ENCODE measurements around the gene CUBN. TPM values are rescaled to one million over a fixed set of nuclear protein-coding genes. Genes with fewer than 3 reads are reported as not detected.

The CUBN gene
- total RNA-seq, 1 donor from 2014 or later: 1.3 TPM

- TF ChIP-seq CTCF (IDR thresholded peaks at IDR 0.05): no peak
- H3K27me3 ChIP-seq: no peaks in the 10 kb centered on the region
- intact Hi-C loops (cut with DNase I): no loop called here
- H3K27ac ChIP-seq: no peak overlapping the region
- H3K9me3 ChIP-seq: no peaks in the 10 kb centered on the region
- no peaks in the 10 kb centered on the region for H3K36me3 ChIP-seq
- DNase-seq: no peak
- peaks cover 10% of the 10 kb centered on the region for H3K4me1 ChIP-seq
- ATAC-seq: no peak
- H3K4me3 ChIP-seq: no peak overlapping the region
Measured at GRCh38 chr10:16944986-16945385, 184.6 kb downstream of the CUBN start.

GRCh38 chr10:16944402-16944801 is 185.2 kb downstream of the CUBN start:
- H3K4me3 ChIP-seq: no peak overlapping the region
- no peak for DNase-seq
- ATAC-seq: no peak
- H3K9me3 ChIP-seq: no peaks in the 10 kb centered on the region
- H3K27ac ChIP-seq: no peak overlapping the region
- no peaks in the 10 kb centered on the region for H3K36me3 ChIP-seq
- H3K4me1 ChIP-seq: peaks cover 10% of the 10 kb centered on the region
- no peak for TF ChIP-seq CTCF (IDR thresholded peaks at IDR 0.05)
- no peaks in the 10 kb centered on the region for H3K27me3 ChIP-seq
- intact Hi-C loops (cut with DNase I): no loop called here

- Histone ChIP-seq H3K4me3 (no peak overlapping the region), H3K36me3 (no peaks in the 10 kb centered on the region), H3K27ac (no peak overlapping the region), H3K9me3 (no peaks in the 10 kb centered on the region), H3K4me1 (peaks cover 10% of the 10 kb centered on the region), H3K27me3 (no peaks in the 10 kb centered on the region)
- no peak for DNase-seq
- intact Hi-C loops (cut with DNase I): no loop called here
- no peak for TF ChIP-seq CTCF (IDR thresholded peaks at IDR 0.05)
- no peak for ATAC-seq
Measured at GRCh38 chr10:16943295-16944285, 186.0 kb downstream of the CUBN start.

GRCh38 chr10:16942381-16943078 is 187.1 kb downstream of the CUBN start:
- Histone ChIP-seq H3K9me3 (no peaks in the 10 kb centered on the region), H3K4me1 (peaks cover 10% of the 10 kb centered on the region), H3K27ac (no peak overlapping the region), H3K27me3 (no peaks in the 10 kb centered on the region), H3K36me3 (no peaks in the 10 kb centered on the region), H3K4me3 (no peak overlapping the region)
- intact Hi-C loops (cut with DNase I): no loop called here
- TF ChIP-seq CTCF (IDR thresholded peaks at IDR 0.05): no peak
- ATAC-seq: no peak
- no peak for DNase-seq

- H3K27me3 ChIP-seq: no peaks in the 10 kb centered on the region
- no peak for TF ChIP-seq CTCF (IDR thresholded peaks at IDR 0.05)
- no peaks in the 10 kb centered on the region for H3K9me3 ChIP-seq
- no peak for ATAC-seq
- DNase-seq: no peak
- no peaks in the 10 kb centered on the region for H3K36me3 ChIP-seq
- H3K4me1 ChIP-seq: peaks cover 10% of the 10 kb centered on the region
- no peak overlapping the region for H3K27ac ChIP-seq
- H3K4me3 ChIP-seq: no peak overlapping the region
- intact Hi-C loops (cut with DNase I): no loop called here
Measured at GRCh38 chr10:16941870-16942269, 187.7 kb downstream of the CUBN start.

All from upper lobe of right lung (tissue), 1 donor.